ENCODE data around the gene ITGAL. TPM values are rescaled to one million over a fixed set of nuclear protein-coding genes. Genes with fewer than 3 reads are reported as not detected.

Gene ITGAL
- total RNA-seq, 1 experiment from 2014 or later = not detected

DNA sequence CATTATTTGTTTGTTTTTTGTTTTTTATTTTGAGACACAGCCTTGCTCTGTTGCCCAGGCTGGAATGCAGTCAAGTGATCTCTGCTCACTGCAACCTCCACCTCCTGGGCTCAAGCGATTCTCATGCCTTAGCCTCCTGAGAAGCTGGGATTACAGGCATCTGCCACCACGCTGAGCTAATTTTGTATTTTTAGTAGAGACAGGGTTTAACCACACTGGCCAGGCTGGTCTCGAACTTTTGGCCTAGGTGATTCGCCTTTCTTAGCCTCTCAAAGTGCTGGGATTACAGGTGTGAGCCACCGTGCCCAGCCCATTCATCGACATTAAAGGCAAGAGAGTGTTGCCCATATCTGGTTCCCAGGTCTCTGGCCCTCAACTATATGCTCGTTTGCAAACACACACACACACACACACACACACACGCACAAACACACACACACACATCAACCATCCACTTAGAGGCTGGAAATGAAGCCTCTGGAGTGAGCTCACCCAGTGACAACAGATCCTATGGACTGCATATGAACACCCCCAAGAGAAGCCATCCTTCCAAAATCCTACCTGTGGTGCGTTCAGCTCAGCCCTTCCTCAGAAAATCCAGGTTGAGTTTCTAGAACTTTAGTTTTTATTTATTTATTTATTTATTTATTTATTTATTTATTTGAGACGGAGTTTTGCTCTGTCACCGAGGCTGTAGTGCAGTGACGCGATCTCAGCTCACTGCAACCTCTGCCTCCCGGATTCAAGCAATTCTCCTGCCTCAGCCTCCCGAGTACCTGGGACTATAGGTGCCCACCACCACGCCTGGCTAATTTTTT is 14.6 kb upstream of the ITGAL start:
- TF ChIP-seq, protein P1, sequence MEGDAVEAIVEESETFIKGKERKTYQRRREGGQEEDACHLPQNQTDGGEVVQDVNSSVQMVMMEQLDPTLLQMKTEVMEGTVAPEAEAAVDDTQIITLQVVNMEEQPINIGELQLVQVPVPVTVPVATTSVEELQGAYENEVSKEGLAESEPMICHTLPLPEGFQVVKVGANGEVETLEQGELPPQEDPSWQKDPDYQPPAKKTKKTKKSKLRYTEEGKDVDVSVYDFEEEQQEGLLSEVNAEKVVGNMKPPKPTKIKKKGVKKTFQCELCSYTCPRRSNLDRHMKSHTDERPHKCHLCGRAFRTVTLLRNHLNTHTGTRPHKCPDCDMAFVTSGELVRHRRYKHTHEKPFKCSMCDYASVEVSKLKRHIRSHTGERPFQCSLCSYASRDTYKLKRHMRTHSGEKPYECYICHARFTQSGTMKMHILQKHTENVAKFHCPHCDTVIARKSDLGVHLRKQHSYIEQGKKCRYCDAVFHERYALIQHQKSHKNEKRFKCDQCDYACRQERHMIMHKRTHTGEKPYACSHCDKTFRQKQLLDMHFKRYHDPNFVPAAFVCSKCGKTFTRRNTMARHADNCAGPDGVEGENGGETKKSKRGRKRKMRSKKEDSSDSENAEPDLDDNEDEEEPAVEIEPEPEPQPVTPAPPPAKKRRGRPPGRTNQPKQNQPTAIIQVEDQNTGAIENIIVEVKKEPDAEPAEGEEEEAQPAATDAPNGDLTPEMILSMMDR (conservative IDR thresholded peaks at IDR 0.05) = no peak
- H3K79me2 ChIP-seq (ENCODE audit: insufficient read depth, low read length) = no peaks in the 10 kb centered on the region
- H4K20me1 ChIP-seq (ENCODE audit: control insufficient read depth, insufficient read depth, insufficient read length) = no peaks in the 10 kb centered on the region
- no peak overlapping the region for H2AFZ ChIP-seq (ENCODE audit: low read length)
- H2BK5ac ChIP-seq (ENCODE audit: insufficient read length, low read length) = no peak overlapping the region
- no peak overlapping the region for H3K27ac Mint-ChIP-seq
- H3K9ac ChIP-seq (ENCODE audit: extremely low read depth, insufficient read length, low read length) = no peak overlapping the region
- no CpG with 5 or more reads among the region's 16 CpGs for WGBS (ENCODE audit: extremely low coverage, insufficient read length, low lambda C conversion rate)
- no peak overlapping the region for H3T11ph ChIP-seq (ENCODE audit: low read length)
- H3K14ac ChIP-seq (ENCODE audit: insufficient read depth, low read length) = no peak overlapping the region
- peaks cover 6% of the 10 kb centered on the region for H3K27me3 Mint-ChIP-seq (ENCODE audit: low read depth)
- H3K23me2 ChIP-seq (ENCODE audit: insufficient read length, low read depth, low read length, poor library complexity, severe bottlenecking) = peaks cover 2% of the 10 kb centered on the region
- H4K91ac ChIP-seq (ENCODE audit: insufficient read length, low read depth, low read length) = no peak overlapping the region
- H2BK20ac ChIP-seq (ENCODE audit: low read depth, low read length, poor library complexity, severe bottlenecking) = no peak overlapping the region
- no peaks in the 10 kb centered on the region for H3K79me1 ChIP-seq (ENCODE audit: insufficient read depth, low read depth, low read length, poor library complexity, severe bottlenecking)
- H2BK12ac ChIP-seq (ENCODE audit: insufficient read length, low read depth, low read length) = no peak overlapping the region
- no peak overlapping the region for H2BK15ac ChIP-seq (ENCODE audit: low read depth, low read length)
- no peak overlapping the region for H3K27ac ChIP-seq (ENCODE audit: insufficient read length, low read depth, low read length)
- no peak overlapping the region for H4K5ac ChIP-seq (ENCODE audit: insufficient read length, low read depth, low read length)
- H3K4me1 Mint-ChIP-seq = peaks cover 0 to 6% of the 10 kb centered on the region in 2 experiments; a peak in 1 of 4 replicates
- H3K9me3 Mint-ChIP-seq = no peaks in the 10 kb centered on the region
- H3K4me2 ChIP-seq (ENCODE audit: insufficient read depth, insufficient read length, low read length) = no peak overlapping the region
- no peaks in the 10 kb centered on the region for H3K27me3 ChIP-seq (ENCODE audit: insufficient read depth, low read length)
- H2BK120ac ChIP-seq (ENCODE audit: low read depth, low read length, poor library complexity, severe bottlenecking) = no peak overlapping the region
- H2AK5ac ChIP-seq (ENCODE audit: insufficient read length, low read length) = no peak overlapping the region
- H3K4me1 ChIP-seq (ENCODE audit: insufficient read depth, low read length) = no peaks in the 10 kb centered on the region
- H3K9me3 ChIP-seq (ENCODE audit: control insufficient read depth, low read depth, low read length) = no peaks in the 10 kb centered on the region
- no peak overlapping the region for H3K4ac ChIP-seq (ENCODE audit: low read depth, low read length)
- no peak overlapping the region for H3K56ac ChIP-seq (ENCODE audit: insufficient read length, low read depth, low read length)
- DNase-seq = no peak
- no peak overlapping the region for H3K4me3 Mint-ChIP-seq
- no peaks in the 10 kb centered on the region for H3K36me3 Mint-ChIP-seq (ENCODE audit: insufficient read depth in 1 of 3, low read depth in 3 of 3)
- no peak overlapping the region for H3K23ac ChIP-seq (ENCODE audit: insufficient read length, low read depth, low read length)
- H3K18ac ChIP-seq (ENCODE audit: insufficient read length, low read depth, low read length) = no peak overlapping the region
- H4K8ac ChIP-seq (replicated peaks; ENCODE audit: insufficient read length, low read depth, low read length) = no peak overlapping the region

Measured in H9 (cell line).